Measurements from ENCODE around the gene FRMD4B. TPM values are rescaled to one million over a fixed set of nuclear protein-coding genes. Genes with fewer than 3 reads are reported as not detected.

FRMD4B gene
- polyA plus RNA-seq, 4 donors: 37.4 to 45.7 (median 40.9) TPM

DNA sequence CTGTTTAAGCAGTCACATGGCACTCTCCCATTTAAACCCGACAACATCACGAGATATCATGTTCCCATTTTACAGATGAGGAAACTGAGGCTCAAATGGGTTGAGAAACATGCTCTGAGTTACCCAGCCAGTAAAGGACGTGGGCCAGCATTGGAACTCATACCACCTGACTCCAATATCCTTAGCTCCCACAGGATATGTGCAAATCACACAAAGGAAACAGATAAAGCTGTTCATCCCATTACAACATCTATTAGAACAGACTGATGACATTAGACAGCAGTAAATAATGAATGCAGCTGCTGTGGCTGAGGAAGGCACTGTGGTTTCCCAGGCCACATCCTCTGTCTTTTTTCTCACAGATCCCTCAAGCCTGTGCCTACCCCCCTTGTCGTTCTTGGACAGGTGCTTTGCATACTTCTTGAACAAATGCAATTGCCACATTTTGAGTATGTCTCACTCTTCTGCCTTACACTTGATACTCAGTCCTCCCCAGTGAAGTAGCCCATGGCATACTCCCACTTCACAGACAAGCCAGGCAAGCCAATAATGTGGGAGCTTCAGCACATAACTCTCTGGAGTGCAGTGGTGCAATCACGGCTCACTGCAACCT, 17.7 kb downstream of the FRMD4B start:
- DNase-seq (ENCODE audit: low read depth in 4 of 4, low spot score in 2 of 4): no peak

DNA sequence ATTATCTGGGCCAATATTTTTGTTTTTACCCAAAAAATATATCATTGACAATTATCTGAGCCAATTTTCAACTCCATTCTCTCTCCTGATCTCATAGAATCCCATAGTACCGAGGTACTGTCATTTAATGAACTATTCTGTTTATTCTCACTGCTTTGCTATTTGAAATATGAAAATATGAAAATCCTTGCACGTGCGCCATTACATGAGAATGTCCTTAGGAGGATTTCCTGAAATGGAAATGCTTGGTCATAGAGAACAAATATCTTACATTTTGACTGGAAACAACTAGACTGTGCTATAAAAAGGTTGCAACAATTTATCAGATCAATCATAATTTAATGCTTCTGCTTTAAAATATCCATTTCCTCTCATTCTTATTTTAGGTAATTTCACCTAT, 18.3 kb downstream of the FRMD4B start:
- DNase-seq (ENCODE audit: low read depth in 4 of 4, low spot score in 2 of 4): no peak

DNA sequence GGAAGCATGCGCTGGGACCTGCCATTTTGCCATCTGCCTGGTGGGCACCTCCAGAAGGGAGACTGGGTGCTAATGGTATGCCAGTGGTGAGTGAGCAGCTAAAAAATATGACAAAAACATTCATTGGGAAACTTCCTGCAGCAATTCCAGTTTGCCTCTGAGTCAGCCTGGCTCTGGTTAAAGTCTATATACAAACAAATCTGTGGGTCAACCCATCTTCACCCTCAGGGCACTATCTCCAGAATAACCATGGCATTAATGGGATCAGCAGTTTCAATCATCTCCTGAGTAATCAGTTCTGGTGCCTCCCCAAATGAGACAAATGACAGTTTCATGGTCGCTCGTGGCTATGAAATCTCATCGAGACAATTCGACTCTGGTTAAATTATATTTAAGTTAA, 21.5 kb downstream of the FRMD4B start:
- no peak for DNase-seq (ENCODE audit: low read depth in 4 of 4, low spot score in 2 of 4)

DNA sequence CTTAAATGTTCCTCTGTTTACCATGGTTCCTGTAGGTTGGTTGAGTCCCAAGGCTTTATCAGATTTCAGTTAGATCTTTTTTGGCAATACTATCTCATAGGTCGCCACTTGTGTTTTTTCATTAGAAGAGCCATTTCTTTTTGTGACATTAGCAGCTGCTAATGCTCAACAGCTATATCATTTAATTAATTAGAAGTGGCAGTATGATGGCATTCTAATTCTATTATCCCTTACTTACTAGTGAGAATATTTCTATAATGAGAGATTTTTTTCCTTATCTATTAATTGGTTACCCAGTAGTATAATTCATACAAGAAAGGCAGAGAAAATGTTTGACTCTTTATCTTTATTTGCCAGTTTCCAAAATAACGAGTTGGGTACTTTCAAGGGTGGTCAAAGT, 25.2 kb downstream of the FRMD4B start:
- no peak for DNase-seq (ENCODE audit: low read depth in 4 of 4, low spot score in 2 of 4)

DNA sequence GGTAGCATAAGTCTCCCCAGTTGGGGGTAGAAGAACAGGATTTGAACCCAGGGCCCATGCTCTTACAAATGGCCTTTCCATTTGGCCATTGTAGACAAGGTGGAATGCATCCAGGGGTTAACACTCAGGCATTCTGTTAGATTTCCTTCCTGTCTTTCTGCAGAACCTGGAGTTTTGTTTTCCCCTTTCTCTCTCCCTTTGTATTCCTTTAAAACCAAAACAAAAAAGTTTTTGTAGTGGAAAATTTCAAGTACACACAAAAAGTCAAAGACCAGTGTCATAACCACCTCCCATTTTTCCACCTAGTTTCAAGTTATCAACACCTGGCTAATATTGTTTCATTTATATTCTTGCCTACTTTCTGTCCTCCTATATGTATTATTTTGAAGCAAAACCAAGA, 26.0 kb downstream of the FRMD4B start:
- no peak for DNase-seq (ENCODE audit: low read depth in 4 of 4, low spot score in 2 of 4)

DNA sequence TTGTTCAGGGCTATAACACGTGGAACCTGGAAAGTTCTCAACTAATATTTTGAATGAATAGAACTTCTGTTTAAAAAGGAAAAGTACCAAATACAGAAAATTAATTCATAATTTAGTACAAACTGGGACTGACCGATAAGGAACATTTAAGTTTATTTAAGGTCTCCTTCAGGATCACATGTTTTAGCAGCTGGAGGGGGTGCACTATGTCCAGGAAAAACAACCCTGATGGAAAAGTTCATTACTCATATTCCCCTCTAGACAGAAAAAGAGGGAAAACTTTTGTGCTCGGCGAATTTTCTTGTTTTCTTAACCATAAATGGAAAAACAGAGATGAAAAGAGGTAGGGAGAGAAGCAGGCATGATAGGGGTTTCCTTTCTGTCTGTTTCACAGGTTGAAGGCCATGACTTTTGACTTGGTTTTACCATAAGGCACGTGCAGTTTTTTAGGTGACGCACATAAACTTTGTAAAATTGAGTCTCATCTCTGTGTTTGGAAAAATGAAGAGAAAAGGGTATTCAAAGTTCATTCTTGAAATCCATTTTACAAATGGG, 26.5 kb downstream of the FRMD4B start:
- no peak for DNase-seq (ENCODE audit: low read depth in 4 of 4, low spot score in 2 of 4)

DNA sequence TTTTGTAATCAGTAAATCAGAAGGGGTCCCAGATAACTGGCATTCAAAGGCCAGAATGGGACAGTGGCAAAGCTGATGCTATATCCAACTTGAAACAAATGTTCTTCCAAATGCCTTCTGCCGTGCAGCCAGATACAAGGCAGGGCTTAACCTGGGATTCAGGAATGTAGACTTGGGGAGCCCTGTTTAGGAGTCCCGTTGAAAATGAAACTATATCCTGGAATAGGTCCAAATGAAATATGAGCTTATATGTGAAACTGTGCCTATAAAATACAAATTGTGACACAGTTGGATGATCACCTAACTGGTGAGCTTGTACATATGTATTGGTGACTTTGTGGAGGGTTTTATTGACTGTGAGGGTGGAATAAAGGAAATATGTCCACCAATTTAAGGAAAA, 28.7 kb downstream of the FRMD4B start:
- no peak for DNase-seq (ENCODE audit: low read depth in 4 of 4, low spot score in 2 of 4)

DNA sequence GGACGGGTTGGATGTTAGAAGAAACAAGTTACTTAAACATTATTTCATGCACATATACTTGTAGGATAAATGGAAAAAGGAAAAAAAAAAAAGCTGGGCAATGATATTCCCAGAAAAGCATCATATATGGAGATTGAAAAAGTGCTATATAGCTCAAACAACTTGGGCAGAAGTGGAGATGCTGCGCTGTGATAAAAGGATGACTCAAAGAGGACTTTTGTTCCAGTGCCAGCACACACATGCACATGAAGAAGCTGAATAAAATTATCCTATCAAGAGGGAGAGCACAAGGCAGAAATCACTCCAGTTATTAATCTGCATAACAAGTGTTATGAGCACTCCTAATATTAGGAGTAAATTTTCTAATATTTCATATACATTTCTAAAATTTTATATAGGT, 30.9 kb downstream of the FRMD4B start:
- no peak for DNase-seq (ENCODE audit: low read depth in 4 of 4, low spot score in 2 of 4)

DNA sequence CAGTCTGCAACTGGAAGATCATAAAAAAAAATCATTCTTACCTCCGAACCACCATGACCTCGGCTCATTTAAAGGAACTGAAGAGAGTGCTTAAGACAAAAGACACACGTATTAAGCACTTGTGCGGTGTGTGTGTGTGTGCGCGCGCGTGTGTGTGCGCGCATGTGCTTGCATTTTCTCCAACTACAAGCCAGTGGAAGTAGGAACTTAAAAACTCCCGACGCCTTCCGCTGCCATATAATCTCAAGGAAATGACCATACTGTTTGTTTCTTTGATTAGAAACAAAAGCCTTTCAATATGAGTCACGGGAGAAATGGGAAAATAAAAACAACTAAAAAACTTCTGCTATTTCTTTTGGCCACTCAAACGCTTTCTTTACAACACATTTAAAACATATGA, 32.4 kb downstream of the FRMD4B start:
- no peak for DNase-seq (ENCODE audit: low read depth in 4 of 4, low spot score in 2 of 4)

DNA sequence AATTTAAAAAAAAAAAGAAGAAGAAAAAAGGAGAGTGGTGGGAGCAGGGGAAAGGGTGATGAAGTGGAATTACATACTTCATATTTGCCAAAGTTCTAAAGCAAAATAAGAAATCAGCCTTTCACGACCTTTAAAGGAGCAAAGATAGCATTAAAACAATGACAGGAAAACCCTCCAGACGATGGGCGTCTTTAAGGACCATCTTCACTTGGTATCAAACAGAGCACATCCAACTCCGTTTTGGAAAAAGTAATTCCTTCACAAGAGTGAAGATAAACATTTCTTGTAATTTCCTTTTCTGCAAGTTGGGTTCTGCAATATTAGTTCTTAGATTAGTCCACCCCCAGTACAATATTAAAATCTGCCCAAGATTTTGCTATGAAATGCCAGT, 32.8 kb downstream of the FRMD4B start:
- no peak for DNase-seq (ENCODE audit: low read depth in 4 of 4, low spot score in 2 of 4)

DNA sequence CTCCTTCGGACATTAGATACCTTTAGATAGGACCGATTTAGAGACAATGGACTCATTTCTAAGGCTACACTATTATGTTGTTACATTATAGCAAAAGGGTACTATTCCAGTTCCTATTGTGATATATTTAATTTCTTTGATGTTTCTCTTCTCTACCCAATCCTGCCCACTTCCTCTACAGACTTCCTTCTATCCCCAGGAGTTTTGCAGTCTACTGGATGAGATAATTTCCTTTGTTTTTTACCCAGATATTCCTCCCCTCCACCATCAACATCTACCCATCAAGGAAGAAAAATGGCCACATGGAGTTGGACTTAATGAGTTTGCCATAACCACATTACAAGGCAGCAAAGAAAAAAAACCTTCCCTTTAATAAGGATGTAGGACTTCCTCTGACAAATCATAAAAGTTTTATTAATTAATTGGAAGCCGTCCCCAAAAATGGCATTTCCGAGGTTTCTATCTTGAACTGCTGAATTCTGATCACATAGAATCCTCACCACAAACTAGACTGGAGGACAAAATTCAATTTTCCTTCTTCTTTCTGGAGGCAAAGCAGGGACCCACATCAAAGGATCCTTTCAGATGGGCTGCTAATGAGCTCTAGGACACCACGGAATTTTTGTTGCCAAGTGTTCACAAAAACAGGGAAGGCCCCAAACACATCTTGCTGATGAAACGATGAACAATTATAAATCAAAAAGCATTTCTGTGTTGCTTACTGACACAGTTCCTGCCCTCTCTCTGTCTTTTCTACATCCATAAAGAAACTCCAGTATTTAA, 33.4 kb downstream of the FRMD4B start:
- no peak for DNase-seq (ENCODE audit: low read depth in 4 of 4, low spot score in 2 of 4)

DNA sequence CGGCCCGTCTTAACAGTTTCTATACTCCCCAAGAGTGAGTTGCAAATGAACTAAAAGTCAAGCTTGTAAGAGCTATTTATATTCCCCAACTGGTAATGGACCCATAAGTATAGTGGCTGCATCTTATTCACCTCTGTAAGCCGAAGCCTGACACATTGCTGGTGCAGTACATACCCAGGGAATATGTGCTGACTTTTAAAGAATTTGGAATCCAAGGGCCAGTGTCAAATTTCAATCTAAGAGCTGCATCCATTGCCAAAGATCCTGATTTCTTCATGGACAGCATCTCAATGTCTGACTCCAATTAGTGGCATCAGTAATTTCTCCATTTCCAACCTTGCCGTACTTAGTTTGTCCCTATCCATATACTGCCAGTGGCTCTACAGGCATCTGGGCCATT, 42.0 kb downstream of the FRMD4B start:
- DNase-seq (ENCODE audit: low read depth in 4 of 4, low spot score in 2 of 4): no peak

DNA sequence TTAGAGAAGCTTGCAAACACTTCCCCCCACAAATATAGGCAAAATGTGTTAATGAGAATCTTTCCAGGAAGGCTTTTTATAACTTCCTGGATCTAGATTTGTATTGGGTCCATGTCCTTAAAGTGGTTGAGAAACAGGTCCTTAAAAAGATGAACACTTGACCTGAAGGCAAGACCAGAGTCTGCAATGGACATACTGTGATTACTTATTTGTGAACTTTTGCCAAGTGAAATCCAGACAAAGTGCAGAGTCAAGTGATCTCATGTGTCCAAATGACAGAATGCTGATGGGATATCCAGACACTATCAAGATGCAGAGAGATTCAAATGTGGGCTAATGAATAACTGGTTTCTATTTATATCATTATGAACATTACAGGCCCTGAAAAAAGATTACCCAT, 43.8 kb downstream of the FRMD4B start:
- no peak for DNase-seq (ENCODE audit: low read depth in 4 of 4, low spot score in 2 of 4)

DNA sequence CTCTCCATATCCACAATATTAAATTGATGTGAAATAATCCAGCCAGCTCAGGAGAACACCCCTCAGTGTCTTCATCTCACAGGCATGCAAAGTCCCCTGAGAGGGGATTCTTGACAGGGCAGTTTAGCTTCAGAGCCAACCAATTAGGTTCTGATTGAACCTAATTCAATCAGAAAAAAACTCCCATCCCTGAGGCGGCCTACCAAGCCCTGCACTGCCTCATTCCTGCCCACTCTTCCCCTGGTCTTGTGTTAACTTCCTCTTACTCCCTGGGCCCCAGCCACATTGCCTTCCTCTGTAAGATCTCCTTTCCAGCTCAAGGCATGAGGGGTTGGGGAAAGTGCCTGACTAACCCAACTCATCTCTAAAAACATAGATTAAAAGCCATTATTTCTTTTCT, 46.1 kb downstream of the FRMD4B start:
- DNase-seq (ENCODE audit: low read depth in 4 of 4, low spot score in 2 of 4): no peak

DNA sequence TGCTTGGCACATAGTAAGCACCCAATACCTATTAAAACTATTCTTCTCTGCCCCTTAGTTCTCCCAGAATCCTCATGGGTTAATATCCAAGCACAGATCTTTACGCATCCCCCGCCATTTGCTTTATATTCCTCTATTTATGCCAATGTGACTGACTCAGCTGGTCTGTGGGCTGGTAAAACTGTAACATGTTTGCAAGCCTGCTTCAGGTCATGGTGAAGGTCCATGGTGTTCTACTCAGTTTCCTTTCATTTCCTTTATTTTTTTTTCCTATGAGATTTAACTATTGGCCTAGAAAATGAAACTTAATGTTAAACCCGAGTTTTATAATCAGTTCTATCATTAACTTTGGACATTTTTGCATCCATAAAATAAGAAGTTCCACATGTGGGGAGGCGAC, 47.0 kb downstream of the FRMD4B start:
- DNase-seq (ENCODE audit: low read depth in 4 of 4, low spot score in 2 of 4): no peak

DNA sequence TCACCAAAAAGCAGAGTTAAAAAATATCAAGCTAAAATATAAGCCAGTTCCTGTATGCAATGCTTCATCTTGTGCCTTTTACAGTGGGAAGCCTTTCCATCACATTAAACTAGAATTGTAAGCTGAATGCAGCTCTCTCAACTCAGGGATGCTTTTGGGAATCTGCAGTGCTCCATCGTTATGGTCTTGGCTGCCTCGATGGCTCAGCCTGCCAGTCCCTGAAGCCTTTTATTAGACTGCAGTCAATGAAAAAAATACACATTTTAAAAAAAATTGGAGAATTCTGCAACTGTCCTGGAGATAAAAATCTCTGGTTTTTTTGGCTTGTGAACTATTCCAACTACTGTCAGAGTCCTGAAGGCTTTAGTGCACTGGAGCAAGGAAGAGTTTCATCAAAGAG, 53.0 kb downstream of the FRMD4B start:
- no peak for DNase-seq (ENCODE audit: low read depth in 4 of 4, low spot score in 2 of 4)

DNA sequence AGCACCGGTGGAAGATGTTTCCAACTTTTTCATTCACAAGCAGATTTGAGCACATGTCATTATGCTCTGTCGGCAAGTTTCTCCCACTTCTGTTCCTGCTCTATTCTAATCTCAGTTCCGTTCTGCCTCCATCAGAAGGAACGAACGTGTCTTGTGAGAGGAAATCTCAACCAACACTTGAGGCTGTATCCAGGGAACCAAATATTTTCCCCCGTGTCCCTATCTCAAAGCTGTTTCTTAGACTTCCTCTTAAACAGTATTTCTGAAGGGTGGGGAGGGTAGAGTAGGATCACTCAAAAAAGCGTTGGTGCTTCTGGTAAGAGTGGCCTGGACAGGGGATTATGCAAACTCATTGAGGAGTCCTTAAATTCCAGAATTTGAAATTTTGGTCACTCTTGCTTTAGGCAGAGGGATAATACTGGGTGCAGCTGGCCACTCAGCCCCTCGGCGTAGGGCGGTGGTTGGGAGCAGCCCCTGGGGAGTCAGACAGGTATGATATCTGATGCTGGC, 54.9 kb downstream of the FRMD4B start:
- no peak for DNase-seq (ENCODE audit: low read depth in 4 of 4, low spot score in 2 of 4)

DNA sequence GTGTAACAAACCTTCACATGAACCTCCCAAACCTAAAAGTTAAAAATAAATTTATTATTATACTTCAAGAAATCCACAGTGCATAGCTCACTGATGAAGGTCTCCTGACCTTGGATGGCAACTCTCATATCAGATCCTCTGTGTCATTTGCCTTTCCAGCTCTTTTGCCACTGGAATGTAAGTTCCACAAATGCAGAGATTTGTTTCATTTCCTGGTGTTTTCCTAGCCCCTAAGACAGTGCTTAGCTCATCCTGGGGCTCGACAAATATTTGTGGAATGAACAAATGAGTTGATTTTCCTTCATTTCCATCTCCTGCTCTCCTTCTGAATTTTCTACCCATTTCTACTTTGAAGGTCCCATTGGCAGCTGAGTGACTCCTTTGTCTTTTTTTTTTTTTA, 56.0 kb downstream of the FRMD4B start:
- DNase-seq (ENCODE audit: low read depth in 4 of 4, low spot score in 2 of 4): no peak

DNA sequence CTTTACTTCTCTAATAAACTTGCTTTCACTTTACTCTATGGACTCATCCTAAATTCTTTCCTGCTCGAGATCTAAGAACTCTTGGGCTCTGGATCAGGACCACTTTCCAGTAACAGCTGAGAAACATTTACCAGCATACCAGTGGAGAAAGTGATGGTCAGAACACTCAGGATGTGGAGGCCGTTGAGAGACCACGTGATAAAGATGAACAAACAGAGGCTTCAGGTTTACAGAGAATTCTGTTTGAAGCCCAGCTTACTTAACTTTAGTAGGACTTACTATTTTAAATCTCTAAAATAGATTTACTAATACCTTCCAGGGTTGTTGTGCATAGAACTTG, 57.0 kb downstream of the FRMD4B start:
- DNase-seq (ENCODE audit: low read depth in 4 of 4, low spot score in 2 of 4): no peak

DNA sequence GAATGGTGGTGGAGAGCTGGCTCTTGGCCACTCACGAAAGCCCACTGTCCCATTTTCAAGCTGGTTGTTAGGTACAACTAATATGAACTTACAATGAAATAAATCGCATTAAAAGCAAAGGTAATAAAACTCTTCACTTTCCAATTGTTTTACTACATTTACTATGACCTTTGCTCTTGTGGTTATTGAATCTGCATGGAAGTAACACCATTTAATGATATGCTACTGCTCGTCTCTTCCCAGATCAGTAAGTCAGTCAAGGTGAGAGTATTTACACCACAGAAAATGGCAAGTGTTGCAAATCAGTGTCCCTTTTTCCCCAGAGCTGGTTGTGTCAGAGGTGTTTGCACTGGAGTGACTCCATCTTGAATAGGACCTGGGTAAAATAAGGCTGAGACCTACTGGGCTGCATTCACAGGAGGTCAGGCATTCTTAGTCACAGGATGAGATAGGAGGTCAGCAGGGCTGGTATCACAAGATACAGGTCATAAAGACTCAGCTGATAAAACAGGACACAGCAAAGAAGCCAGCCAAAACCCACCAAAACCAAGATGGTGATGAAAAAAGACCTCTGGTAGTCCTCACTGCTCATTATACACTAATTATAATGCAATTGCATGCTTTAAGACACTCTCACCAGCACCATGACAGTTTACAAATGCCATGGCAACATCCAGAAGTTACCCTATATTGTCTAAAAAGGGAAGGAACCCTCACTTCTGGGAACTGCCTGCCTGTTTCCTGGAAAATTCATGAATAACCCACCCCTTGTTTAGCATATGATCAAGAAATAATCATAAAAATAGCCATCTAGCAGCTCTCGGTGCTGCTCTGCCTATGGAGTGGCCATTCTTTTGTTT, 57.6 kb downstream of the FRMD4B start:
- no peak for DNase-seq (ENCODE audit: low read depth in 4 of 4, low spot score in 2 of 4)

DNA sequence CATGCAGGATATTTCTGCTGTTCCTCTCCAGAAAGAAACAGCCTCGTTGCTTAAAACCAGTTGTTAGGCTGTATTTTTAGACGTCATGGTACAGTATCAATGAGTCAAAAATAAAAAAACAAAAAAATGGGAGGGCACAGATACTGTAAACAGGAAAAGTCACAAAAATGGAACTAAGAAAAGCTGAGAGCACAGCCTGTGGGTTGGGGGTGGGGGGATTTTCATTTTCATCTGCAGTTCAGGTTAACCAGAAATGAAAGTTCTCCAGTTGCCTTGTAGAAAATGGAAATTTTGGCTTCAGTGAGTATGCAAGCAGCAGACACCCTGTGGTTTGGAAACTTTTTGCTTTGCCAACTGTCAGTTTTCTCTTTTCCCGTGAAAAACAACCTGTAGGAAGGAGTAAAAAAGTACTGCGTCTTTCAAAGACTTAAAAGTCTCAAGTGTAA, 59.0 kb downstream of the FRMD4B start:
- DNase-seq (ENCODE audit: low read depth in 4 of 4, low spot score in 2 of 4): no peak
